Ramos (cell line): Measurements from ENCODE around the gene SETDB2.

ENCODE experiments used
- in situ Hi-C: fragments of 300-500 bp; cut with MboI; formaldehyde crosslinking; loops from one replicate; pipeline ENCODE4 v1.14.3; 2022; ENCODE audit warnings: low sequenced_read_pairs; ENCODE audit not compliant: unreplicated experiment

The SETDB2 gene

DNA sequence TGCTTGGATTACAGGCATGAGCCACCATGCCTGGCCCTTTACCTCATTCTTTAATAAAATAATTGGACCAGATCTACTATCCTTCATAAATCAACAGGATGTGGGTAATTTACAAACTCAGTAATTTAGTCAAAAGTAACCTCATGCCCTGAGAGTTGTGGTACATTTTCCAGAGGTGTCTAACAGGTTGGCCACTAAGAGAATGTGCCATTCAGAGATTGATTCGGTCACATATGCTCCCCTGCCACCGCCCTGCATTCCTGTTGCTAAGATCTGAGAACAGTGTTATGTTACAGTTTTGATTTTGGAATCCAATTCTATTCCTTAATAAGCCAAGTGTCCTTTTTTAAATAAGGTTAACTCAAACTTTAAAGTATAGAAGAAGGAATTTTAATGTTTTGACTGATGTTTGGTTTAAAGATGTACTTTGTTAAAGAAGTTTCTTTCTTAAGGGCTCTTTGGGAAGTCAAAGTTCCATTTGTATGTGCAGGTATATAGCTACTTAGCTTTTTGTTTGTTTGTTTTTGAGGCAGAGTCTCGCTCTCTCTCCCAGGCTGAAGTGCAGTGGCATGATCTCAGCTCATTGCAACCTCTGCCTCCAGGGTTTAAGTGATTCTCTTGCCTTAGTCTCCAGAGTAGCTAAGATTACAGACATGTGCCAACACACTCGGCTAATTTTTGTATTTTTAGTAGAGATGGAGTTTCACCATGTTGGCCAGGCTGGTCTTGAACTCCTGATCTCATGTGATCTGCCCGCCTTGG lies 80.8 kb downstream of the SETDB2 start:
- in situ Hi-C loops, result no loop called here

DNA sequence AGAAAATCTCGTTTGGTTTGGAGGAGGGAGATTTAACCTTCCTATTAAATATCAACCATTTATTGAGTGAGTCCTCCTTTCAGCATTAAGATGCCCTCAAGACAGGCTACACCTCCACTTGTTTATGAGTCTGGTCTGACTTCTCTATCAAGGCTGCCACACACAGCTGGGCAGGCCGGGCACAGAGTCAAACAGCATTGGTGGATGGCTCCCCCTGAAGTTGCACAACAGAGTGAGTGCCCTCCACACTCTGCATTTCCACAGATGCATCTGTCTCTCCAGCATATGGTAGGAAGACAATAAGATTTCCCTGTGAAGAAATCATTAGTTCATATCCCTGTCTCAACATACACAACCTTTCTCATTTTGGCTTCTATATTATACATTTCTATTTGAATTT lies 83.0 kb downstream of the SETDB2 start:
- in situ Hi-C loops, result no loop called here

DNA sequence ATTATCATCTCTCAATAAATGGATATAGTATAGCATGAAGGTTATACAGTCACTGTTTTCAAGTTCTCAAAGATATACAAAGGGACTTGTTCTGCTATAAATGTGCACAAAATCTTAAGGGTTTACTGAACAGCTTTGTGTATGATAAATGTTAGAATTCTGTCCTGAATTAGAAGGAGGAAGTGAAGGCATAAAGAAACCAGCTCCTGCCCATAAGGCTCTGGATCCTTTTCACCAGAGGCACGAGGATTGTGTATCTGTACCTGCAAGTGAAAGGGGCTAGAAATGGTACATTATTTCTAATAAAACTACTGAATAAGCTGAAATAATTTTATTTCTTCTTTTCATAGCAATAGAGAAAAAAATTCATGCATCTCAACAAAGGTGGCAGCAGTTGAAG lies 84.1 kb downstream of the SETDB2 start:
- in situ Hi-C loops, result no loop called here

DNA sequence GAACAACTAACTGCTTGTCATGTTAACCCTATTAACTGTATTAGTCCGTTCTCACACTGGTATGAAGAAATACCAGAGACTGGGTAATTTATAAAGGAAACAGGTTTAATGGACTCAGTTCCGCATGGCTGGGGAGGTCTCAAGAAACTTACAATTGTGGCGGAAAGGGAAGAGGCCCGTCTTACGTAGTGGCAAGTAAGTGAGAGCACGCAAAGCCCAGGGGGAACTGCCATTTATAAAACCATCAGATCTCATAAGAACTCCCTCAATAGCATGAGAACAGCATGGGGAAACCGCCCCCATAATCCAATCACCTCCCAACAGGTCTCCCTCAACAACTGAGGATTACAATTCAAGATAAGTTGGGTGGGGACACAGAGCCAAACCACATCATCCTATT lies 86.4 kb downstream of the SETDB2 start:
- in situ Hi-C loops, result no loop called here

DNA sequence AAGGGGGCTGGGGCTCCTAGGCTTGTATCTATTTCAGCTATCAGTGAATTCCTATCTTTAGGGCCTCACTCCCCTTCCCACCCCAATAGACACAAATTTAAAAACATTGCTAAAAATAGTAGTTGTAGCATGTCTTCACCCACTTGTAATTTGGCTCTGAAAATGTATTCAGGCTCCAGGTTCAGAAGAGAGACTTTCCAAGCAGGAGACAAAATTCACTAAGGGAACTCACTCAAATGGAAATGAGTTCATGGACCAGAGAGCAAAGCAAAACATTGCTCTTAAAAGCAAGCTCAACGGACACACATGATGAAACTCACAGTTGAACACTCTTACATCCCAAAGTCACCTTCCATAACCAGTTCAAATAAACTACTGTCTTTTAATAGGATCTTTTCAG lies 88.5 kb downstream of the SETDB2 start:
- in situ Hi-C loops, result no loop called here

DNA sequence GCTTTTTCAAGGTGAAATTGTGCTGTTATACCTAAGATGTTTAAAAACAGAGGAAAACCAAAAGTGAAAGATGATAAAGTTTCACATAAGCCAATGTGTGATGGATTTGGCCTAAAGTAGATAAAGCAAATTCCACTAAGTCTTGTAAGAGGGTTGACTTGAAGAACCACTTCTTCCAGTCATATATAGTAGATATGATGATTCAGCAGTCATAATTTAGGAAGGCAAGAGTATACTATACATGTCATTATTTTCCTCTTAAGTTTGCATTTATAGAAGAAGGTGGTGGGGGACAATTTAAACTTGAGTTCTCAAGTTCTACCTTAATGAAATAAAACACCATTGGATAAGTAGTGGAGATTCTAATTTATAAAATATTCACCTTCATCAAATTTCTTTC lies 88.9 kb downstream of the SETDB2 start:
- in situ Hi-C loops, result no loop called here

DNA sequence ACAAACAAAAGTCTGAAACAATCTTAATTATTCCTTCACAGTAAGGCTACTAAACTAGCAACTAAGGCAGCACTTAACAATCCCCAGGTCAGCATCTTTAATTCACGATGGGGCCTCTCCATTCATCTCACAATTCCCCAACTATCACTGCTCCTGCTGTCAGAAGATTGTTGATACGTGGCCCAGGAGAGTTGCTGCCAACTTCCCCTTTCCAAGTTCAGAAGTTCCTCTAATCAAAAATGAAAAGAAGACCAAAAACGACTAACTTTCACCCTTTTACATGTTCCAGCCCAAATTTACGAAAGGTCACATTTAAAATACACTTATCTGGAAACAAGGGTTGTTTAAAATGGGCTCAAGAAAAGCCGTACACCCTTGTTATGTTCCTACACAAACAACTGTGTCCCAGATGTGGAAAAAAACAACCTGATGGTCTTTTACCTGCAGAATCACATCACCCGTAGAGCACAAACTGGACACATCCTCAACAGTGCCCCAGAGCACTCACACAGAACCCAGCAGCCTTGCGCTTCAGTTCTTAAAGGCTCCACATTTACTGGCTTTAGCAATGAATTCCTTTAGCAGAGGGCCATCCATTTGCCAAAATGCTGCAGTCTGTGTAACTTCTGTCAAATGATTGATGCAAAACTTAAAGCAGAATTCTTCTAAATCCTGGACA lies 89.7 kb downstream of the SETDB2 start:
- in situ Hi-C loops, result no loop called here

DNA sequence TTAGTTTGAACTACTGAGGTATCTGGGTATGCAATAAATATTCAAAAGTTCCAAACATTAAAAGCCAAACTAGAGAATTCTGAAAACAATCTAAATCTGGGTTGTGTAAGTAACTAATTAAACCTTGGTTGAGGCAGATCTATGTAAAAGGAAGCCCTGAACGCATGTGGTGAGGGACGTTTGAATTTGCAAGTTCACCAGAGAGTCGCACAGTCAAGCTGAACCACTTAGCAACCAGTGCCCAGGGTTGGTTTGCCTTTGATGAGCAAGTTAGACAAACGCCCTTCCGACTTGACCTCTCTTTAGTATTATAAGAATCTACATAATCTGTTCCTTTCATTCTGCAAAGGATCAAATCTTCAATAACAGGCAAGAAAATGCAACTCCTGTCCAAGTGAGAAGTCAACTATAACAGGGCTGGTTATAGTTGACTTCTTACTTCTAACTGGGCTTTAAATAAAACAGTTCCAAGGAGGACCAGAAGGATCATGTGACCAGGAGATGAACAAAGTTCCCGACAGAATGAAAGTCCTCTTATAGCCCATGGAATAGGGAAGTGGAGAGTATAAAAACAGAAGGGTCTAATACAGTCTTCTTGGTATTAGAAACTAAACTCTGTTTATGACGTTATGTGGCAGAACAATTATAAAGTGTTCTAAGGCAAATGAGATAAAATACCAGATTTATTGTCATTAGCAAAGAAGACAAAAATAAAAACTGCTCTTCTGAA lies 92.2 kb downstream of the SETDB2 start:
- in situ Hi-C loops, result no loop called here

DNA sequence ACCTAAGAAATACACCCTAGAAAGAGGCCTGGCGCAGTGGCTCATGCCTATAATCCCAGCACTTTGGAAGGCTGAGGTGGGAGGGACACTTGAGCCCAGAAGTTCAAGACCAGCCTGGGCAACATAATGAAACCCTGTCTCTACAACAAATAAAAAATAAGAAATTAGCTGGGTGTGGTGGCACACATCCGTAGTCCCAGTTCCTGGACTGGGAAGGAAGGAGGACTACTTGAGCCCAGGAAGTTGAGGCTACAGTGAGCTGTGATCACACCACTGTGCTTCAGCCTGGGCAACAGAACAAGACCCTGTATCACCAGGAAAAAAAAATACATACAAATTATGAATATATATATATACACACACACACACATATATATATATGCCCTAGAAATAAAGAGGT lies 94.3 kb downstream of the SETDB2 start:
- in situ Hi-C loops, result no loop called here

DNA sequence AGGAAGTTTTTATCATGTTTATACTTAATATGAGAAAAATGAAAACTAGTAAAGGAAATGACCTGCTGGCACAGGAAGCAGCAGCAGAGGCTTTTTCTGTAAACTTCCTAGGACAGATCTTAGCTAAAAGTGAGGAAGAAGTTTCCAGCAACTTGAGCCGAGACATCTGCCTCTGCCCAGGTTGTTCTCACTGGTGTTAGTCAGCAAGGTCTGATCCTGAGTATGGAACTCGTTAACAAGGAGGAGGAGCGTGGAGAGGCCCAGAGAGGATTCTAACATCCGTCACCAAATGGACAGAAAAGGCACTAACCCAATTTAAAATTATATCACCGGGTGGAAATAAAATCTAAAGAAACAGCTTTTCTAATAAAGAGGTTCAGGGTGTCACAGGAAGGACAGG lies 95.2 kb downstream of the SETDB2 start:
- in situ Hi-C loops, result no loop called here

DNA sequence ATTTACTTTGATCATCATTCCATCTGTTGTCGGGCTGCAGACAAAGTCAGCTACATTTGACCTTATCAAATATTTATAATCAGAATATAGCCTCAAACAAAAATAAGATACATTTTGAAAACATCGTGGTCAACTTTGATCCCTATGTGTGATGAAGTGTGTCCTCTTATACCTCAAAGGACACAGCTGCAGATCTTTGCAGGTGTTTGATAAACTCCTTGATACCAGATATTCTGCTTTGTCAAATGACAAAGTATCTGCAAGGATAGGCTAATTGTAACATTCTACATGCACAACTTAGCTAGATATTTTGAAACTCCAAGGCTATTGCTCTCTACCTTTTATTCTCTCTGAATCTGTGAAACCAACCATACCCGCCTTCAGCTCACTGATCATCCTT lies 95.7 kb downstream of the SETDB2 start:
- in situ Hi-C loops, result no loop called here

DNA sequence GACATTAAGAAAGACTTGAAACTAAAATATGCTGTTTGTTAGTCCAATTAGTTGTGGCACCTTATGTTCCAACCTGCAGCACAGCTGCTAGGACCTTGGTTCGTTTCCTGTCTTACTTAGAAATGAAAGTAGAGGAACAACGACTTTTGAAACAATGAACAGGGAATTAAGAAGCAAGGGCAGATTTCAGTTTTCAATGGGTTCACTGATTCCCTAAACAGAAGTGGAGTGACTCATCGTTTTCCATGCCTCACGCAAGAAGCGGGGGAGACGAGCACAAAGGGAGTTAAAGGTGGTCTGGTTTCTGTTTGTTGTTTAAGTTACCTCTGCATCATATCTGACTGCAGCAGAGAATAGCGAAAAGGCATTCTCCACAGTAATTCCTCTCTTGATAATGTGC lies 96.5 kb downstream of the SETDB2 start:
- in situ Hi-C loops, result no loop called here

DNA sequence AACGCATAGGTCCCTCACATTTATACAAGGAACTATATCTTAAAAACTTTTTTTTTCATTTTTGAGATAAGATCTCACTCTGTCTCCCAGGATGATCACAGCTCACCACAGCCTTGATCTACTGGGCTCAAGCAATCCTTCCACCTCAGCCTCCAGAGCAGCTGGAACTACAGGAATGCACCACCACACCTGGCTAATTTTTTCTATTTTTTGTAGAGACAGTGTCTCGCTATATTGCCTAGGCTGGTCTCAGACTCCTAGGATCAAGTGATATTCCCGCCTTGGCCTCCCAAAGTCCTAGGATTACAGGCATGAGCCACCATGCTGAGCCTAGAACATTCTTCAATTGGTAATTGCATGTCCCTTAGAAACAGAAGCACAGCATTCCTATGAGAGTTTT lies 99.6 kb downstream of the SETDB2 start:
- in situ Hi-C loops, result no loop called here
